Frontal cortex (tissue), 4 donors: ENCODE results near the gene GIT1. TPM values are rescaled to one million over a fixed set of nuclear protein-coding genes. Genes with fewer than 3 reads are reported as not detected.
A peak's percentile ranks its signal among the peaks of the same experiment; 100 is the strongest.
"Not testable (repeated sequence)": the region's sequence is repeated elsewhere in the genome, so short reads cannot be mapped to it uniquely, and the experiment has no call there.

Experiments
- DNase-seq, 2 donors: peaks; one replicate each; pipeline ENCODE4 v3.0.0; 2012; ENCODE audit warnings: low spot score in 2 of 2
- FAIRE-seq: peaks from 2 replicates; lab custom pipeline; 2012; peaks lifted over from hg19 to GRCh38; lab: Jason Lieb, UNC
- total RNA-seq: library from RNA; depleted of rRNA; stranded (reverse); fragments of >200 nt; gene quantifications from one replicate; pipeline ENCODE4 v1.2.3, GENCODE V29; 2014
- donor health status: control.
- donor health status: control.
- donor health status: control.

GIT1 gene
- total RNA-seq, 1 donor from 2014 or later = 30.6 TPM

- FAIRE-seq = no peak
- DNase-seq = no peak
Observed at GRCh38 chr17:29570521-29570920, 18.9 kb downstream of the GIT1 start.

GRCh38 chr17:29569245-29569950, 20.1 kb downstream of the GIT1 start:
- FAIRE-seq (no peak), DNase-seq (peak in 1 of 2 donors; percentile 28)

- DNase-seq = peak; percentile 89 to 93
- no peak for FAIRE-seq
Observed at GRCh38 chr17:29568331-29569244, 20.9 kb downstream of the GIT1 start, which contains the start of gene TP53I13. Gene TP53I13 (plus strand): TSS chr17:29568701. CDS start chr17:29568759, 58 bp downstream.

- no peak for FAIRE-seq
- peak; percentile 71 to 75 for DNase-seq
Observed at GRCh38 chr17:29567554-29568330, 21.7 kb downstream of the GIT1 start.

GRCh38 chr17:29567304-29567553, 22.2 kb downstream of the GIT1 start:
- no peak for DNase-seq
- FAIRE-seq = no peak

GRCh38 chr17:29566473-29567303, 22.8 kb downstream of the GIT1 start, which contains the start of gene ABHD15:
Gene ABHD15 (minus strand): TSS chr17:29567037. CDS start chr17:29566966, 71 bp downstream.
- DNase-seq (peak; percentile 77 to 83), FAIRE-seq (no peak)

- DNase-seq = no peak
- FAIRE-seq = no peak
Observed at GRCh38 chr17:29565643-29566472, 23.6 kb downstream of the GIT1 start.

GRCh38 chr17:29563816-29564215, 25.6 kb downstream of the GIT1 start:
- no peak for DNase-seq
- no peak for FAIRE-seq

GRCh38 chr17:29562615-29563014, 26.8 kb downstream of the GIT1 start:
- FAIRE-seq (no peak), DNase-seq (no peak)

GRCh38 chr17:29561554-29562517, 27.6 kb downstream of the GIT1 start:
- FAIRE-seq (no peak), DNase-seq (no peak)

- FAIRE-seq = no peak
- DNase-seq = no peak
Observed at GRCh38 chr17:29560316-29560715, 29.1 kb downstream of the GIT1 start.

GRCh38 chr17:29559640-29560039, 29.8 kb downstream of the GIT1 start:
- FAIRE-seq (no peak), DNase-seq (no peak)

GRCh38 chr17:29558139-29558538, 31.3 kb downstream of the GIT1 start:
- not testable (repeated sequence) for DNase-seq, FAIRE-seq

GRCh38 chr17:29557739-29558116, 31.7 kb downstream of the GIT1 start:
- DNase-seq (no peak), FAIRE-seq (no peak)

- no peak for DNase-seq
- no peak for FAIRE-seq
Observed at GRCh38 chr17:29557085-29557738, 32.2 kb downstream of the GIT1 start.

GRCh38 chr17:29555840-29556239, 33.6 kb downstream of the GIT1 start:
- DNase-seq (no peak), FAIRE-seq (no peak)
